Keratinocyte (primary cell): Measurements from ENCODE around the gene ANKRD39.

Experiments
- CTCF ChIP-seq, 3 experiments: IDR thresholded peaks in 1 of 3; conservative IDR thresholded peaks in 1 of 3; optimal IDR thresholded peaks in 1 of 3; 2 replicates in 2 of 3; 3 replicates in 1 of 3; pipeline versions ENCODE3 to v1.5.1; 2011; ENCODE audit warnings: low read length in 3 of 3, mild to moderate bottlenecking in 3 of 3, moderate library complexity in 2 of 3, control low read depth in 1 of 3, inconsistent platforms in 1 of 3; ENCODE audit not compliant: insufficient read depth in 2 of 3; ENCODE audit errors: extremely low read depth in 1 of 3
- EZH2 ChIP-seq: IDR thresholded peaks from one replicate; pipeline ENCODE4 v1.6.1; 2012; ENCODE audit warnings: inconsistent platforms, mild to moderate bottlenecking, low read length, moderate library complexity

GRCh38 chr2:96844405-96844808 lies 13.4 kb downstream of the ANKRD39 start:
- TF ChIP-seq CTCF (optimal IDR thresholded peaks at IDR 0.05 in 1 of 3, IDR thresholded peaks at IDR 0.05 in 1 of 3, conservative IDR thresholded peaks at IDR 0.05 in 1 of 3; ENCODE audit: extremely low read depth in 1 of 3, insufficient read depth in 2 of 3, low read length in 3 of 3), result no peak
- TF ChIP-seq EZH2, result no peak
